Type B pancreatic cell (in vitro differentiated cells): ENCODE results near the gene H2BK1. TPM values are rescaled to one million over a fixed set of nuclear protein-coding genes. Genes with fewer than 3 reads are reported as not detected.

Experiments
- DNase-seq: peaks from one replicate; pipeline ENCODE4 v3.0.0; 2021; ENCODE audit warnings: mixed read lengths; ENCODE audit not compliant: unreplicated experiment; ENCODE audit errors: extremely low spot score
- H3K27ac Mint-ChIP-seq: 2 replicates; pipeline ENCODE4 v1.8.0; 2021; ENCODE audit warnings: mild to moderate bottlenecking, mixed read lengths
- H3K27me3 Mint-ChIP-seq: 2 replicates; pipeline ENCODE4 v1.8.0; 2021; ENCODE audit warnings: mixed read lengths
- H3K36me3 Mint-ChIP-seq: 2 replicates; pipeline ENCODE4 v1.8.0; 2021; ENCODE audit warnings: mixed read lengths
- H3K4me1 Mint-ChIP-seq: one replicate; pipeline ENCODE4 v1.8.0; 2021; ENCODE audit warnings: mixed read lengths; ENCODE audit not compliant: unreplicated experiment
- H3K4me3 Mint-ChIP-seq: 2 replicates; pipeline ENCODE4 v1.8.0; 2021; ENCODE audit warnings: mild to moderate bottlenecking, mixed read lengths
- H3K9me3 Mint-ChIP-seq: 2 replicates; pipeline ENCODE4 v1.8.0; 2021; ENCODE audit warnings: mixed read lengths
- total RNA-seq: library from RNA; stranded (reverse); gene quantifications from 2 replicates; pipeline ENCODE4 v1.2.1, GENCODE V29; 2021; ENCODE audit warnings: low replicate concordance
- TF ChIP-seq, protein P1 (sequence below): fragments of 200-600 bp; sonication (generic); conservative IDR thresholded peaks from 2 replicates; pipeline ENCODE4 v1.5.0; 2021; ENCODE audit warnings: antibody characterized with exemption, mild to moderate bottlenecking

The H2BK1 gene
- total RNA-seq, 1 donor from 2014 or later: not detected

DNA sequence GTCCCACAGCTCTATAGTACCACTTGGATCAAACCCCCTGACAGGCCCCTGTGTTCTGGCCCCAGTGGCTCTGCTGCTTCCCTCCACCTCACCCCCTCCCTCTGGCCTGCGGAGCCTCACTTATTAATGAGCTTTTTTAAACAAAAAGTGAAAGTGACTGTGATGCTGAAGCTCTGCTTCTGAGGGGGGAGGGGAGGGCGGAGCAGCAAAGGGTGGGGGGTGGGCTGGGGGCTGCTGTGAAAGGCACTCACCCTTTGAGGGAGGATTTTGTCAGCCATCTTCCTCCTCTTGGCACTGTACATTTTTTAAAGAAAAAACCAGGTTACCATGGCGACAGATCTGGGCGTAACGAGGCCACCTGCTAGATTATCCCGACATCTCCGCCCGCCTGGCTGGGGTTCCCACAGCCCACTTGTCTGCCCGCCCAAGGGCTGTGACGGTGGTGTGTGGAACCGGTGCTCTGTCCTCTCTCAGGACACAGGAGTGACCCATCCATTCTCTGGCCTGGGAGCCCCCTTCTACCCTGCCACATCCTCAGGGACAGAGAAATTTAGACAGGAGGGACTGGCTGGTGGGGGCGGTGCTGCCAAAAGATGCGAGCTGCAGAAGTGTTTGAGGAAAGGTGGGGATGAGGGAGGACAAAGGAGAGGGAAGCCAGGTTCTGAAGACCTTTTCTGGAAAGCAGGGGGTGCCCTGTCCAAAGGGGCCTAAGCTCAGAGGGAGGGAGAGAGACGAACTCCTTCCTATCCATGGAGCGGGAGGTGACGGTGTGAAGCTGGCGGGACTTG, 33.3 kb upstream of the H2BK1 start:
- Mint-ChIP-seq H3K27me3 (peaks cover 4% of the 10 kb centered on the region), H3K36me3 (no peaks in the 10 kb centered on the region), H3K9me3 (no peaks in the 10 kb centered on the region), H3K4me1 (peaks cover 22% of the 10 kb centered on the region), H3K27ac (no peak overlapping the region), H3K4me3 (no peak overlapping the region)
- TF ChIP-seq, protein P1, sequence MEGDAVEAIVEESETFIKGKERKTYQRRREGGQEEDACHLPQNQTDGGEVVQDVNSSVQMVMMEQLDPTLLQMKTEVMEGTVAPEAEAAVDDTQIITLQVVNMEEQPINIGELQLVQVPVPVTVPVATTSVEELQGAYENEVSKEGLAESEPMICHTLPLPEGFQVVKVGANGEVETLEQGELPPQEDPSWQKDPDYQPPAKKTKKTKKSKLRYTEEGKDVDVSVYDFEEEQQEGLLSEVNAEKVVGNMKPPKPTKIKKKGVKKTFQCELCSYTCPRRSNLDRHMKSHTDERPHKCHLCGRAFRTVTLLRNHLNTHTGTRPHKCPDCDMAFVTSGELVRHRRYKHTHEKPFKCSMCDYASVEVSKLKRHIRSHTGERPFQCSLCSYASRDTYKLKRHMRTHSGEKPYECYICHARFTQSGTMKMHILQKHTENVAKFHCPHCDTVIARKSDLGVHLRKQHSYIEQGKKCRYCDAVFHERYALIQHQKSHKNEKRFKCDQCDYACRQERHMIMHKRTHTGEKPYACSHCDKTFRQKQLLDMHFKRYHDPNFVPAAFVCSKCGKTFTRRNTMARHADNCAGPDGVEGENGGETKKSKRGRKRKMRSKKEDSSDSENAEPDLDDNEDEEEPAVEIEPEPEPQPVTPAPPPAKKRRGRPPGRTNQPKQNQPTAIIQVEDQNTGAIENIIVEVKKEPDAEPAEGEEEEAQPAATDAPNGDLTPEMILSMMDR: no peak
- DNase-seq: no peak

DNA sequence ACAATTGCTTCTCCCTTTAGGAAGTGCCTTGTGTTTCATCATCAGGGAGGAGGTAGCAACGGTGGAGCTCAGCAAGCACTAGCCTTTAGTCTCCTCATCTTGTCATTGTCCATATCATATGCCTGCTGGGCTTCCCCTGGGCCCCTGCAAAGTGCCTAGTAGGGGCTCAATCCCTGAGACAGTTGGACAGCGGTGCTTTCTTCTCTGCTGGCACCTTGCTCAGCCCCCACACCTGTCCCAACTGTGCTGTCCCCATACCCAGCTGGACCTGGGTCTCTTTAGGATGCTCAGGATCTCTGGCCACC, 32.7 kb upstream of the H2BK1 start:
- Mint-ChIP-seq H3K4me1 (peaks cover 22% of the 10 kb centered on the region), H3K9me3 (no peaks in the 10 kb centered on the region), H3K27me3 (peaks cover 4% of the 10 kb centered on the region), H3K4me3 (no peak overlapping the region), H3K27ac (no peak overlapping the region), H3K36me3 (no peaks in the 10 kb centered on the region)
- DNase-seq: no peak
- TF ChIP-seq, protein P1: no peak

DNA sequence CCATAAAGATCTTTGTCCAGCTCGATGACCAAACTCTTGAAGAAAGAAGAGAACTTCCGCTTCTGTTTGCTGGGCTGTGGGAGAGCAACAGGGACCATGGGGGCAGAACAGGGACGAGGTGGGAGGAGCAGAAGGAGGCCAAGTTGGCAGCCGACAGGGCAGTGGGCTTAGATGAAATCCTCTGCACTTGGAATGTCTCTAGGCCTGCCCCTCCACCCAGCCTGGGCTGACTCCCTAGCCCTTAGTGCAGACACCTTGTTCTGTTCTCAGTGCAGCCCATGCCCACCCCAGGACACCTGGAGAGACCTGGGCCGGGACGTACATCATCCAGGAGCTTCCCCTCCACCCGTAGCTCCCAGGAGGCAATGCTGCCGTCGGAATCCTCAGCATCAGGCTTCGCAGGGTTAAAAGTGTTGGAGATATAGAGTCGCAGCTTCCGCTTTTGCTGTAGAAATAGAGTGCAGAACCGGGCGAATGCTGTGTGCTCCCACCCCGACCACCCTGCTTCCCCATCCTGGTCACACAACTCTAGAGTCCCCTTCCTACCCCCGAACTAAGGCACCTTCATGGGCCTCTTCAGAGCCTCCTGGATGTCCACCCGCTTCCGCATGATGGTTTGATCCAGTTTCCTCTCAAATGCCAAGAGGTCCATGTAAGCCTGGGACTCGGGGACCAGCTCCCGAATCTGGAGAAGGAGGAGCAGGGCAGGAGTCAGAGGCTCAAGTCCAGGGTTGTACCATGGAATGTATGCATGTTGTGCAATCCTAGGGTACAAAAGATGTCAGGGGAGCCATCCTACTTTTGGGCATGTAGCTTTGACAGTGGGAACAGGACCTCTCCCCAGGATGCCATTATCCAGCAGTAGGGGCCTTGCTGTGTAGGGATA, 32.1 kb upstream of the H2BK1 start:
- H3K4me1 Mint-ChIP-seq: peaks cover 22% of the 10 kb centered on the region
- TF ChIP-seq, protein P1: no peak
- H3K27me3 Mint-ChIP-seq: peaks cover 4% of the 10 kb centered on the region
- H3K9me3 Mint-ChIP-seq: no peaks in the 10 kb centered on the region
- no peak overlapping the region for H3K4me3 Mint-ChIP-seq
- no peaks in the 10 kb centered on the region for H3K36me3 Mint-ChIP-seq
- DNase-seq: no peak
- no peak overlapping the region for H3K27ac Mint-ChIP-seq

DNA sequence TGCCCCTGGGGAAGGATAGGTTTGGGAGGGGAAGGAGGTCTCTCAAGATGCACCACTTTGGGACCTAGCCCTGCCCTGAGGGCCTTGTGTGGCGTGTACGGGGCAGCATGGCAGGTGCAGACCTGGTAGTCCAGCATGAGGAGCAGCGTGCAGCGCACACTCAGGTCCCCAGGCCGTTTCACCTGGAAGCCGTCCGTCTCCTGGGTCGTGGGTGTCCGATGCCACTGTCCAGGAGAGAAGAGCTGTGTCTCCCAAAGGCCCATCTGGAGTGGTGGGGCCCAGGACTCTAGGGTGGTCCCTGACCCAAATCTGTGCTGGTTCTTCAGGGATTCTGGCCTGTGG, 31.4 kb upstream of the H2BK1 start:
- no peak for DNase-seq
- no peak overlapping the region for H3K4me3 Mint-ChIP-seq
- TF ChIP-seq, protein P1: no peak
- no peaks in the 10 kb centered on the region for H3K9me3 Mint-ChIP-seq
- H3K27me3 Mint-ChIP-seq: peaks cover 4% of the 10 kb centered on the region
- no peak overlapping the region for H3K27ac Mint-ChIP-seq
- peaks cover 18% of the 10 kb centered on the region for H3K4me1 Mint-ChIP-seq
- no peaks in the 10 kb centered on the region for H3K36me3 Mint-ChIP-seq

DNA sequence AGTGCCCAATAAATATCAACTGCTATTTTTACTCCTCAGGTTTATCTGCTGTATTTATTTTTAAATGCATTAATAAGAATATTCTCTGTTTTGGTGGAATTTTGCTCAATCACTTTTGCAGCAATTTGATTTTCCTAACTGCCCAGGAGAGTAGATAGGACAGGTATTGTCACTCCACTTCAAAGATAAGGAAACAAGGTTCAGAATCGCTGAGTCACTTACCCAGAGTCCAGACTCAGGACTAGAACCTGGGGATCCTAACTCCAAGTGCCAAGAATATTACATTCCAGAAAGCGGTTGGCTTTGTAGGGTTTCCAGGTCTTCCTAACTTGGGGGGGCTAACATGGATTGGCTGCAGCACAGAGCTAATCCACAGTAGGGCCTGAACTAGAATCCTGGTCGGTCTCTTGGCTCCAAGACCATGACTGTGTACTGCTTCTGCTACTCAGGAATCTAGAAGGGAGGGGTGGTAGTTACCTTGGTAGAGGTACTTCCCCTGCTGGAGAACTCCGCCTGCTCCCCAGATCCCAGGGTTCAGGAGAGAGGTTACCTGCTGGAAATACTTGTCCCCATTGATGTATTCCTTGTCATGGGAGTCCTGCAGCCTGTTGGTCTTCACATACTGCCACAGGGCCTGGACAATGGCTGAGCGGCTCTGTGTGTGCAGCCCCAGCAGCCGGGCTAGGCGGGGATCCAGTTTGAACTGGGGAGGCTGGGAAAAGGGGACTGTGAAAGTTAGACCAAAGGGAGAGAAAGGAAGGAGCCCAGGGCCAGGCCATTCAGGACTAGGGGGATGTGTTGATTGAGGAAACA, 30.9 kb upstream of the H2BK1 start:
- Mint-ChIP-seq H3K36me3 (no peaks in the 10 kb centered on the region), H3K27ac (no peak overlapping the region), H3K4me3 (no peak overlapping the region), H3K27me3 (peaks cover 4% of the 10 kb centered on the region), H3K9me3 (no peaks in the 10 kb centered on the region), H3K4me1 (peaks cover 14% of the 10 kb centered on the region)
- no peak for DNase-seq
- TF ChIP-seq, protein P1: no peak
